ENCODE results near the gene DCLK2.

The DCLK2 gene

GRCh38 chr4:150051111-150051510 is 27.1 kb upstream of the DCLK2 start:
- no peak for TF ChIP-seq CTCF (conservative IDR thresholded peaks at IDR 0.05; ENCODE audit: low read depth, low read length)
- H3K4me3 ChIP-seq (ENCODE audit: low read length): no peak overlapping the region
- DNase-seq (ENCODE audit: low read depth): no peak

GRCh38 chr4:150055467-150055866 is 22.8 kb upstream of the DCLK2 start:
- no peak for DNase-seq (ENCODE audit: low read depth)
- TF ChIP-seq CTCF (conservative IDR thresholded peaks at IDR 0.05; ENCODE audit: low read depth, low read length): no peak
- no peak overlapping the region for H3K4me3 ChIP-seq (ENCODE audit: low read length)

GRCh38 chr4:150056569-150056968 is 21.7 kb upstream of the DCLK2 start:
- no peak for DNase-seq (ENCODE audit: low read depth)
- no peak for TF ChIP-seq CTCF (conservative IDR thresholded peaks at IDR 0.05; ENCODE audit: low read depth, low read length)
- no peak overlapping the region for H3K4me3 ChIP-seq (ENCODE audit: low read length)

GRCh38 chr4:150061086-150061776 is 17.0 kb upstream of the DCLK2 start:
- TF ChIP-seq CTCF (conservative IDR thresholded peaks at IDR 0.05; ENCODE audit: low read depth, low read length): no peak
- DNase-seq (ENCODE audit: low read depth): no peak
- no peak overlapping the region for H3K4me3 ChIP-seq (ENCODE audit: low read length)

GRCh38 chr4:150063128-150063527 is 15.1 kb upstream of the DCLK2 start:
- no peak overlapping the region for H3K4me3 ChIP-seq (ENCODE audit: low read length)
- DNase-seq (ENCODE audit: low read depth): no peak
- TF ChIP-seq CTCF (conservative IDR thresholded peaks at IDR 0.05; ENCODE audit: low read depth, low read length): no peak

GRCh38 chr4:150065740-150066139 is 12.5 kb upstream of the DCLK2 start:
- no peak for TF ChIP-seq CTCF (conservative IDR thresholded peaks at IDR 0.05; ENCODE audit: low read depth, low read length)
- DNase-seq (ENCODE audit: low read depth): no peak

GRCh38 chr4:150067859-150068258 is 10.4 kb upstream of the DCLK2 start:
- H3K4me3 ChIP-seq (ENCODE audit: low read length): no peak overlapping the region
- DNase-seq (ENCODE audit: low read depth): no peak
- no peak for TF ChIP-seq CTCF (conservative IDR thresholded peaks at IDR 0.05; ENCODE audit: low read depth, low read length)

More at GRCh38 chr4:150065740-150066139, 12.5 kb upstream of the DCLK2 start:
- no peak overlapping the region for H3K4me3 ChIP-seq (ENCODE audit: low read length)

Data from retinal pigment epithelial cell (primary cell).